T-helper 1 cell treated with Interleukin-12 subunit alpha and Interleukin-12 subunit beta and Interleukin-4 antibody, amounts not matched to agents 30 ng/mL and 1 ng/mL, for 36 hours (primary cell): ENCODE results near the gene SCYGR8. TPM values are rescaled to one million over a fixed set of nuclear protein-coding genes. Genes with fewer than 3 reads are reported as not detected.
"Not testable (repeated sequence)": the region's sequence is repeated elsewhere in the genome, so short reads cannot be mapped to it uniquely, and the experiment has no call there.

Source experiments
- intact Hi-C: fragments of 100-400 bp; cut with micrococcal nuclease; formaldehyde crosslinking; loops from one replicate; pipeline ENCODE4 v1.15.1; 2024
- total RNA-seq: library from RNA; stranded (reverse); gene quantifications from 2 replicates; pipeline ENCODE4 v1.2.3, GENCODE V29; 2022

The SCYGR8 gene
- not detected in 2 replicates for total RNA-seq

- intact Hi-C loops: no loop called here
Observed at GRCh38 chr2:227745594-227745993, at the start of gene SCYGR8. TSS of gene SCYGR8 (plus strand) at chr2:227745894. CDS start at chr2:227745894, 0 bp downstream.

- intact Hi-C loops: no loop called here
Observed at GRCh38 chr2:227696990-227697679, 48.6 kb upstream of the SCYGR8 start.

- intact Hi-C loops: no loop called here
Observed at GRCh38 chr2:227701556-227701955, 44.1 kb upstream of the SCYGR8 start.

- intact Hi-C loops: no loop called here
Observed at GRCh38 chr2:227703280-227703732, 42.4 kb upstream of the SCYGR8 start.

GRCh38 chr2:227703961-227704360 is 41.7 kb upstream of the SCYGR8 start:
- intact Hi-C loops: no loop called here

GRCh38 chr2:227706859-227707258 is 38.8 kb upstream of the SCYGR8 start:
- intact Hi-C loops: no loop called here

GRCh38 chr2:227707390-227707789 is 38.3 kb upstream of the SCYGR8 start:
- intact Hi-C loops: no loop called here

GRCh38 chr2:227710986-227711385 is 34.7 kb upstream of the SCYGR8 start:
- intact Hi-C loops: no loop called here

- intact Hi-C loops: no loop called here
Observed at GRCh38 chr2:227713291-227713690, 32.4 kb upstream of the SCYGR8 start.

GRCh38 chr2:227716501-227716900 is 29.2 kb upstream of the SCYGR8 start:
- intact Hi-C loops: no loop called here

GRCh38 chr2:227717687-227718567 is 27.8 kb upstream of the SCYGR8 start, which contains the start of gene SLC19A3:
TSS of gene SLC19A3 (minus strand) at chr2:227718028. CDS start at chr2:227702318, 15,710 bp downstream.
- intact Hi-C loops: no loop called here

- intact Hi-C loops: no loop called here
Observed at GRCh38 chr2:227719641-227720040, 26.1 kb upstream of the SCYGR8 start.

GRCh38 chr2:227720680-227721079 is 25.0 kb upstream of the SCYGR8 start:
- intact Hi-C loops: no loop called here

- intact Hi-C loops: not testable (repeated sequence)
Observed at GRCh38 chr2:227722821-227723220, 22.9 kb upstream of the SCYGR8 start.

- intact Hi-C loops: no loop called here
Observed at GRCh38 chr2:227724394-227725039, 21.2 kb upstream of the SCYGR8 start, which contains the start of gene SCYGR6. TSS of gene SCYGR6 (minus strand) at chr2:227724757. CDS start at chr2:227724757, 0 bp downstream.

GRCh38 chr2:227728035-227728434 is 17.7 kb upstream of the SCYGR8 start, which contains the start of gene SCYGR7:
TSS of gene SCYGR7 (plus strand) at chr2:227728335. CDS start at chr2:227728335, 0 bp downstream.
- intact Hi-C loops: no loop called here

GRCh38 chr2:227739351-227739750 is 6.3 kb upstream of the SCYGR8 start:
- intact Hi-C loops: no loop called here

GRCh38 chr2:227740705-227741104 is 5.0 kb upstream of the SCYGR8 start:
- intact Hi-C loops: not testable (repeated sequence)

- intact Hi-C loops: no loop called here
Observed at GRCh38 chr2:227748079-227748478, 2.4 kb downstream of the SCYGR8 start.

- intact Hi-C loops: not testable (repeated sequence)
Observed at GRCh38 chr2:227756261-227756660, 10.6 kb downstream of the SCYGR8 start.

GRCh38 chr2:227759411-227760118 is 13.9 kb downstream of the SCYGR8 start:
- intact Hi-C loops: no loop called here
